Duodenal mucosa (tissue), 2 donors: Measurements from ENCODE around the gene PLPP3.

Source experiments
- H3K27ac ChIP-seq: one replicate; pipeline ENCODE4 v1.7.0; 2013; ENCODE audit warnings: low read depth, low read length
- H3K27me3 ChIP-seq, 2 donors: one replicate each; pipeline ENCODE4 v1.7.0; 2013; ENCODE audit warnings: low read length in 2 of 2, control low read depth in 1 of 2; ENCODE audit not compliant: insufficient read depth in 2 of 2, control insufficient read depth in 1 of 2
- H3K36me3 ChIP-seq, 2 donors: one replicate each; pipeline ENCODE4 v1.7.0; 2013; ENCODE audit warnings: low read length in 2 of 2, control low read depth in 1 of 2; ENCODE audit not compliant: insufficient read depth in 2 of 2, control insufficient read depth in 1 of 2
- H3K4me1 ChIP-seq, 2 donors: one replicate each; pipeline ENCODE4 v1.7.0; 2013; ENCODE audit warnings: low read length in 2 of 2, control low read depth in 1 of 2; ENCODE audit not compliant: insufficient read depth in 2 of 2, control insufficient read depth in 1 of 2
- H3K4me3 ChIP-seq, 2 donors: one replicate each; pipeline ENCODE4 v1.7.0; 2013; ENCODE audit warnings: low read length in 2 of 2, low read depth in 1 of 2
- H3K9ac ChIP-seq, 2 donors: one replicate each; pipeline ENCODE4 v1.7.0; 2013; ENCODE audit warnings: low read length in 2 of 2, low read depth in 1 of 2
- H3K9me3 ChIP-seq, 2 donors: one replicate each; pipeline ENCODE4 v1.7.0; 2013; ENCODE audit warnings: low read length in 2 of 2, control low read depth in 1 of 2; ENCODE audit not compliant: control insufficient read depth in 1 of 2

The PLPP3 gene

GRCh38 chr1:56472860-56473259, 106.5 kb downstream of the PLPP3 start:
- no peak overlapping the region for H3K9ac ChIP-seq
- no peaks in the 10 kb centered on the region for H3K36me3 ChIP-seq
- H3K9me3 ChIP-seq, result no peaks in the 10 kb centered on the region
- H3K27me3 ChIP-seq, result no peaks in the 10 kb centered on the region
- peaks cover 0 to 6% of the 10 kb centered on the region in 2 donors for H3K4me1 ChIP-seq
- no peak overlapping the region for H3K4me3 ChIP-seq
- H3K27ac ChIP-seq, result no peak overlapping the region

- Histone ChIP-seq H3K9me3 (no peaks in the 10 kb centered on the region), H3K9ac (no peak overlapping the region), H3K27ac (no peak overlapping the region), H3K36me3 (no peaks in the 10 kb centered on the region), H3K4me1 (no peaks in the 10 kb centered on the region), H3K27me3 (no peaks in the 10 kb centered on the region), H3K4me3 (no peak overlapping the region)
Measured at GRCh38 chr1:56469640-56470371, 109.6 kb downstream of the PLPP3 start.

GRCh38 chr1:56468518-56468917, 110.8 kb downstream of the PLPP3 start:
- Histone ChIP-seq H3K27me3 (no peaks in the 10 kb centered on the region), H3K4me1 (no peaks in the 10 kb centered on the region), H3K36me3 (no peaks in the 10 kb centered on the region), H3K4me3 (no peak overlapping the region), H3K9me3 (no peaks in the 10 kb centered on the region), H3K27ac (no peak overlapping the region), H3K9ac (no peak overlapping the region)

GRCh38 chr1:56466538-56466937, 112.8 kb downstream of the PLPP3 start:
- H3K27me3 ChIP-seq, result no peaks in the 10 kb centered on the region
- H3K4me1 ChIP-seq, result peaks cover 0 to 4% of the 10 kb centered on the region in 2 donors
- no peak overlapping the region for H3K4me3 ChIP-seq
- no peaks in the 10 kb centered on the region for H3K36me3 ChIP-seq
- no peaks in the 10 kb centered on the region for H3K9me3 ChIP-seq
- H3K9ac ChIP-seq, result no peak overlapping the region
- no peak overlapping the region for H3K27ac ChIP-seq

- Histone ChIP-seq H3K27me3 (no peaks in the 10 kb centered on the region), H3K4me3 (no peak overlapping the region), H3K4me1 (peaks cover 0 to 7% of the 10 kb centered on the region in 2 donors), H3K9ac (no peak overlapping the region), H3K9me3 (no peaks in the 10 kb centered on the region), H3K27ac (no peak overlapping the region), H3K36me3 (no peaks in the 10 kb centered on the region)
Measured at GRCh38 chr1:56464294-56464693, 115.1 kb downstream of the PLPP3 start.

- Histone ChIP-seq H3K4me3 (no peak overlapping the region), H3K9me3 (no peaks in the 10 kb centered on the region), H3K4me1 (peaks cover 0 to 7% of the 10 kb centered on the region in 2 donors), H3K36me3 (no peaks in the 10 kb centered on the region), H3K27ac (no peak overlapping the region), H3K9ac (no peak overlapping the region), H3K27me3 (no peaks in the 10 kb centered on the region)
Measured at GRCh38 chr1:56463376-56463775, 116.0 kb downstream of the PLPP3 start.

- no peaks in the 10 kb centered on the region for H3K9me3 ChIP-seq
- no peak overlapping the region for H3K4me3 ChIP-seq
- H3K4me1 ChIP-seq, result peaks cover 0 to 7% of the 10 kb centered on the region in 2 donors
- no peak overlapping the region for H3K9ac ChIP-seq
- H3K27me3 ChIP-seq, result no peaks in the 10 kb centered on the region
- H3K27ac ChIP-seq, result no peak overlapping the region
- H3K36me3 ChIP-seq, result no peaks in the 10 kb centered on the region
Measured at GRCh38 chr1:56462209-56462608, 117.2 kb downstream of the PLPP3 start.

- no peak overlapping the region for H3K27ac ChIP-seq
Measured at GRCh38 chr1:56461158-56462127, 117.9 kb downstream of the PLPP3 start.

GRCh38 chr1:56459260-56459659, 120.1 kb downstream of the PLPP3 start:
- Histone ChIP-seq H3K4me1 (peaks cover 0 to 7% of the 10 kb centered on the region in 2 donors), H3K9me3 (no peaks in the 10 kb centered on the region), H3K27ac (no peak overlapping the region), H3K9ac (no peak overlapping the region), H3K27me3 (no peaks in the 10 kb centered on the region), H3K36me3 (no peaks in the 10 kb centered on the region), H3K4me3 (no peak overlapping the region)

More at GRCh38 chr1:56461158-56462127, 117.9 kb downstream of the PLPP3 start:
- Histone ChIP-seq H3K9me3 (no peaks in the 10 kb centered on the region), H3K4me1 (peaks cover 0 to 7% of the 10 kb centered on the region in 2 donors), H3K4me3 (no peak overlapping the region), H3K27me3 (no peaks in the 10 kb centered on the region), H3K9ac (no peak overlapping the region), H3K36me3 (no peaks in the 10 kb centered on the region)

- Histone ChIP-seq H3K4me3 (no peak overlapping the region), H3K27ac (no peak overlapping the region), H3K36me3 (no peaks in the 10 kb centered on the region), H3K9ac (no peak overlapping the region), H3K9me3 (no peaks in the 10 kb centered on the region), H3K4me1 (peaks cover 0 to 7% of the 10 kb centered on the region in 2 donors), H3K27me3 (no peaks in the 10 kb centered on the region)
Measured at GRCh38 chr1:56457756-56458375, 121.5 kb downstream of the PLPP3 start.
